GM23338 (cell line): ENCODE data around the gene GTF2F1. TPM values are rescaled to one million over a fixed set of nuclear protein-coding genes. Genes with fewer than 3 reads are reported as not detected.

Source experiments
- ATAC-seq: fragments of 200-7000 bp; cut with Tn5 transposase; 3 replicates; pipeline ENCODE4 v1.9.1; 2020
- DNase-seq: peaks from one replicate; pipeline ENCODE4 v3.0.0-alpha.2; 2015; ENCODE audit warnings: low spot score
- H2AFZ ChIP-seq: fragments of 200-600 bp; sonication (generic); 2 replicates; pipeline ENCODE4 v1.8.0; 2016; ENCODE audit warnings: antibody characterized with exemption, mild to moderate bottlenecking, moderate library complexity
- H3F3A ChIP-seq: fragments of 200-600 bp; sonication (generic); replicated peaks from 2 replicates; pipeline ENCODE4 v1.8.0; 2017; ENCODE audit warnings: antibody characterized with exemption, mixed run types, low read depth
- H3K27ac ChIP-seq: fragments of 200-600 bp; sonication (generic); 2 replicates; pipeline ENCODE4 v1.6.1; 2016; ENCODE audit warnings: low read depth
- H3K27me3 ChIP-seq: fragments of 200-600 bp; sonication (generic); 2 replicates; pipeline ENCODE4 v1.8.0; 2016; ENCODE audit warnings: mild to moderate bottlenecking, mixed run types, moderate library complexity; ENCODE audit not compliant: insufficient read depth
- H3K36me3 ChIP-seq: fragments of 200-600 bp; sonication (generic); 2 replicates; pipeline ENCODE4 v1.8.0; 2016; ENCODE audit warnings: mild to moderate bottlenecking; ENCODE audit not compliant: insufficient read depth
- H3K4me1 ChIP-seq: fragments of 200-600 bp; sonication (generic); 2 replicates; pipeline ENCODE4 v1.8.0; 2016; ENCODE audit warnings: mild to moderate bottlenecking, moderate library complexity; ENCODE audit not compliant: insufficient read depth
- H3K4me2 ChIP-seq: fragments of 200-600 bp; sonication (generic); 2 replicates; pipeline ENCODE4 v1.7.1; 2017; ENCODE audit warnings: mixed run types
- H3K4me3 ChIP-seq: fragments of 200-600 bp; sonication (generic); 2 replicates; pipeline ENCODE4 v1.6.1; 2016; ENCODE audit warnings: mixed run types
- H3K79me2 ChIP-seq: fragments of 200-600 bp; sonication (generic); replicated peaks from 2 replicates; pipeline ENCODE4 v1.8.0; 2017; ENCODE audit warnings: mild to moderate bottlenecking; ENCODE audit not compliant: insufficient read depth
- H3K9me2 ChIP-seq: fragments of 200-600 bp; sonication (generic); 2 replicates; pipeline ENCODE4 v1.8.0; 2017; ENCODE audit not compliant: insufficient read depth
- H4K20me1 ChIP-seq: fragments of 200-600 bp; sonication (generic); replicated peaks from 2 replicates; pipeline ENCODE4 v1.8.0; 2017; ENCODE audit warnings: mild to moderate bottlenecking; ENCODE audit not compliant: insufficient read depth
- H3K27ac Mint-ChIP-seq: 2 replicates; pipeline ENCODE4 v1.8.0; 2020; ENCODE audit warnings: inconsistent platforms, mild to moderate bottlenecking, moderate library complexity, mixed read lengths
- H3K27me3 Mint-ChIP-seq: 3 replicates; pipeline ENCODE4 v1.8.0; 2022; ENCODE audit warnings: low read depth, mild to moderate bottlenecking, moderate library complexity, mixed read lengths, inconsistent platforms; ENCODE audit not compliant: insufficient read depth, poor library complexity
- H3K36me3 Mint-ChIP-seq: 3 replicates; pipeline ENCODE4 v1.8.0; 2021; ENCODE audit warnings: low read depth, mild to moderate bottlenecking, inconsistent platforms, moderate library complexity, mixed read lengths
- H3K4me1 Mint-ChIP-seq: 3 replicates; pipeline ENCODE4 v1.8.0; 2020; ENCODE audit warnings: mild to moderate bottlenecking, inconsistent platforms, mixed read lengths
- H3K4me3 Mint-ChIP-seq: 3 replicates; pipeline ENCODE4 v1.8.0; 2021; ENCODE audit warnings: moderate library complexity, mild to moderate bottlenecking, inconsistent platforms, mixed read lengths
- H3K9me3 Mint-ChIP-seq: 3 replicates; pipeline ENCODE4 v1.8.0; 2020; ENCODE audit warnings: moderate library complexity, mild to moderate bottlenecking, inconsistent platforms, mixed read lengths
- CREB1 ChIP-seq: fragments of 250-450 bp; sonication (Bioruptor Pico); IDR thresholded peaks from 2 replicates; pipeline ENCODE4 v1.5.0; 2020; ENCODE audit warnings: low read depth, mild to moderate bottlenecking, moderate library complexity
- EZH2 ChIP-seq: fragments of 200-600 bp; sonication (generic); IDR thresholded peaks from one replicate; pipeline ENCODE4 v1.8.0; 2017; ENCODE audit warnings: antibody characterized with exemption, mild to moderate bottlenecking, low read depth; ENCODE audit not compliant: unreplicated experiment
- EZH2phosphoT487 ChIP-seq: fragments of 200-600 bp; sonication (generic); IDR thresholded peaks from one replicate; pipeline ENCODE4 v1.8.1; 2018; ENCODE audit warnings: antibody characterized with exemption; ENCODE audit not compliant: unreplicated experiment
- JUNB ChIP-seq: IDR thresholded peaks from one replicate; pipeline ENCODE4 v1.6.1; 2016; ENCODE audit warnings: antibody characterized with exemption; ENCODE audit not compliant: unreplicated experiment
- NANOG ChIP-seq: IDR thresholded peaks from 2 replicates; pipeline ENCODE4 v1.6.1; 2016; ENCODE audit warnings: antibody characterized with exemption, borderline replicate concordance
- POLR2AphosphoS5 ChIP-seq: IDR thresholded peaks from 2 replicates; pipeline ENCODE4 v1.6.1; 2016; ENCODE audit warnings: antibody characterized with exemption, low read depth
- STAT1 ChIP-seq: IDR thresholded peaks from one replicate; pipeline ENCODE4 v1.6.1; 2016; ENCODE audit warnings: antibody characterized with exemption; ENCODE audit not compliant: unreplicated experiment
- ZNF114 ChIP-seq: fragments of 250-450 bp; sonication (Bioruptor Pico); IDR thresholded peaks from 2 replicates; pipeline ENCODE4 v1.5.0; 2020; ENCODE audit warnings: mild to moderate bottlenecking, moderate library complexity
- ZNF331 ChIP-seq: fragments of 250-450 bp; sonication (Bioruptor Pico); IDR thresholded peaks from 2 replicates; pipeline ENCODE4 v1.5.0; 2020; ENCODE audit warnings: low read depth, mild to moderate bottlenecking, moderate library complexity
- polyA plus RNA-seq: library from polyadenylated mRNA; unstranded; fragments of >200 nt; fragmentation: Nextera tagmentation; extraction: Ambion mirVana; gene quantifications from 2 replicates; pipeline ENCODE4 v1.2.1, GENCODE V29; 2016
- total RNA-seq: library from RNA; depleted of rRNA; stranded (reverse); fragments of >200 nt; shearing (Covaris generic); gene quantifications from 2 replicates; pipeline ENCODE4 v1.2.3, GENCODE V29; 2014
- TF ChIP-seq, protein P1 (sequence below): IDR thresholded peaks from one replicate; pipeline ENCODE4 v1.6.1; 2018; ENCODE audit warnings: antibody characterized with exemption; ENCODE audit not compliant: unreplicated experiment
- TF ChIP-seq, protein P2 (sequence below): fragments of 250-450 bp; sonication (Bioruptor Pico); IDR thresholded peaks from 2 replicates; pipeline ENCODE4 v1.5.0; 2020; ENCODE audit warnings: mild to moderate bottlenecking, moderate library complexity
- TF ChIP-seq, protein P3 (sequence below): IDR thresholded peaks from 2 replicates; pipeline ENCODE4 v1.6.1; 2016; ENCODE audit warnings: antibody characterized with exemption
- TF ChIP-seq, protein P4 (sequence below), 2 experiments: fragments of 200-600 bp in 1 of 2; sonication (generic) in 1 of 2; conservative IDR thresholded peaks; 2 replicates each; pipeline versions ENCODE4 v1.5.1 to v1.6.1; 2016 to 2017; ENCODE audit warnings: antibody characterized with exemption in 2 of 2, low read depth in 2 of 2, mild to moderate bottlenecking in 2 of 2, moderate library complexity in 1 of 2

Gene GTF2F1
- total and polyA plus RNA-seq, 2 experiments from 2014 or later = 62.1 to 65.5 TPM

- Histone ChIP-seq H2AFZ (no peak overlapping the region), H3K9me2 (no peaks in the 10 kb centered on the region), H3K4me1 (no peaks in the 10 kb centered on the region), H3K27me3 (no peaks in the 10 kb centered on the region), H3F3A (no peaks in the 10 kb centered on the region), H3K27ac (no peak overlapping the region), H3K4me3 (no peak overlapping the region), H4K20me1 (no peaks in the 10 kb centered on the region), H3K4me2 (no peak overlapping the region), H3K36me3 (no peaks in the 10 kb centered on the region), H3K79me2 (no peaks in the 10 kb centered on the region)
- no peak overlapping the region for H3K4me3 Mint-ChIP-seq
- TF ChIP-seq, protein P1, sequence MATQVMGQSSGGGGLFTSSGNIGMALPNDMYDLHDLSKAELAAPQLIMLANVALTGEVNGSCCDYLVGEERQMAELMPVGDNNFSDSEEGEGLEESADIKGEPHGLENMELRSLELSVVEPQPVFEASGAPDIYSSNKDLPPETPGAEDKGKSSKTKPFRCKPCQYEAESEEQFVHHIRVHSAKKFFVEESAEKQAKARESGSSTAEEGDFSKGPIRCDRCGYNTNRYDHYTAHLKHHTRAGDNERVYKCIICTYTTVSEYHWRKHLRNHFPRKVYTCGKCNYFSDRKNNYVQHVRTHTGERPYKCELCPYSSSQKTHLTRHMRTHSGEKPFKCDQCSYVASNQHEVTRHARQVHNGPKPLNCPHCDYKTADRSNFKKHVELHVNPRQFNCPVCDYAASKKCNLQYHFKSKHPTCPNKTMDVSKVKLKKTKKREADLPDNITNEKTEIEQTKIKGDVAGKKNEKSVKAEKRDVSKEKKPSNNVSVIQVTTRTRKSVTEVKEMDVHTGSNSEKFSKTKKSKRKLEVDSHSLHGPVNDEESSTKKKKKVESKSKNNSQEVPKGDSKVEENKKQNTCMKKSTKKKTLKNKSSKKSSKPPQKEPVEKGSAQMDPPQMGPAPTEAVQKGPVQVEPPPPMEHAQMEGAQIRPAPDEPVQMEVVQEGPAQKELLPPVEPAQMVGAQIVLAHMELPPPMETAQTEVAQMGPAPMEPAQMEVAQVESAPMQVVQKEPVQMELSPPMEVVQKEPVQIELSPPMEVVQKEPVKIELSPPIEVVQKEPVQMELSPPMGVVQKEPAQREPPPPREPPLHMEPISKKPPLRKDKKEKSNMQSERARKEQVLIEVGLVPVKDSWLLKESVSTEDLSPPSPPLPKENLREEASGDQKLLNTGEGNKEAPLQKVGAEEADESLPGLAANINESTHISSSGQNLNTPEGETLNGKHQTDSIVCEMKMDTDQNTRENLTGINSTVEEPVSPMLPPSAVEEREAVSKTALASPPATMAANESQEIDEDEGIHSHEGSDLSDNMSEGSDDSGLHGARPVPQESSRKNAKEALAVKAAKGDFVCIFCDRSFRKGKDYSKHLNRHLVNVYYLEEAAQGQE = no peak
- TF ChIP-seq CREB1 (CRISPR knock-in tag) = no peak
- TF ChIP-seq EZH2 = no peak
- TF ChIP-seq STAT1 = no peak
- no peak for TF ChIP-seq ZNF114 (CRISPR knock-in tag)
- TF ChIP-seq, protein P2, sequence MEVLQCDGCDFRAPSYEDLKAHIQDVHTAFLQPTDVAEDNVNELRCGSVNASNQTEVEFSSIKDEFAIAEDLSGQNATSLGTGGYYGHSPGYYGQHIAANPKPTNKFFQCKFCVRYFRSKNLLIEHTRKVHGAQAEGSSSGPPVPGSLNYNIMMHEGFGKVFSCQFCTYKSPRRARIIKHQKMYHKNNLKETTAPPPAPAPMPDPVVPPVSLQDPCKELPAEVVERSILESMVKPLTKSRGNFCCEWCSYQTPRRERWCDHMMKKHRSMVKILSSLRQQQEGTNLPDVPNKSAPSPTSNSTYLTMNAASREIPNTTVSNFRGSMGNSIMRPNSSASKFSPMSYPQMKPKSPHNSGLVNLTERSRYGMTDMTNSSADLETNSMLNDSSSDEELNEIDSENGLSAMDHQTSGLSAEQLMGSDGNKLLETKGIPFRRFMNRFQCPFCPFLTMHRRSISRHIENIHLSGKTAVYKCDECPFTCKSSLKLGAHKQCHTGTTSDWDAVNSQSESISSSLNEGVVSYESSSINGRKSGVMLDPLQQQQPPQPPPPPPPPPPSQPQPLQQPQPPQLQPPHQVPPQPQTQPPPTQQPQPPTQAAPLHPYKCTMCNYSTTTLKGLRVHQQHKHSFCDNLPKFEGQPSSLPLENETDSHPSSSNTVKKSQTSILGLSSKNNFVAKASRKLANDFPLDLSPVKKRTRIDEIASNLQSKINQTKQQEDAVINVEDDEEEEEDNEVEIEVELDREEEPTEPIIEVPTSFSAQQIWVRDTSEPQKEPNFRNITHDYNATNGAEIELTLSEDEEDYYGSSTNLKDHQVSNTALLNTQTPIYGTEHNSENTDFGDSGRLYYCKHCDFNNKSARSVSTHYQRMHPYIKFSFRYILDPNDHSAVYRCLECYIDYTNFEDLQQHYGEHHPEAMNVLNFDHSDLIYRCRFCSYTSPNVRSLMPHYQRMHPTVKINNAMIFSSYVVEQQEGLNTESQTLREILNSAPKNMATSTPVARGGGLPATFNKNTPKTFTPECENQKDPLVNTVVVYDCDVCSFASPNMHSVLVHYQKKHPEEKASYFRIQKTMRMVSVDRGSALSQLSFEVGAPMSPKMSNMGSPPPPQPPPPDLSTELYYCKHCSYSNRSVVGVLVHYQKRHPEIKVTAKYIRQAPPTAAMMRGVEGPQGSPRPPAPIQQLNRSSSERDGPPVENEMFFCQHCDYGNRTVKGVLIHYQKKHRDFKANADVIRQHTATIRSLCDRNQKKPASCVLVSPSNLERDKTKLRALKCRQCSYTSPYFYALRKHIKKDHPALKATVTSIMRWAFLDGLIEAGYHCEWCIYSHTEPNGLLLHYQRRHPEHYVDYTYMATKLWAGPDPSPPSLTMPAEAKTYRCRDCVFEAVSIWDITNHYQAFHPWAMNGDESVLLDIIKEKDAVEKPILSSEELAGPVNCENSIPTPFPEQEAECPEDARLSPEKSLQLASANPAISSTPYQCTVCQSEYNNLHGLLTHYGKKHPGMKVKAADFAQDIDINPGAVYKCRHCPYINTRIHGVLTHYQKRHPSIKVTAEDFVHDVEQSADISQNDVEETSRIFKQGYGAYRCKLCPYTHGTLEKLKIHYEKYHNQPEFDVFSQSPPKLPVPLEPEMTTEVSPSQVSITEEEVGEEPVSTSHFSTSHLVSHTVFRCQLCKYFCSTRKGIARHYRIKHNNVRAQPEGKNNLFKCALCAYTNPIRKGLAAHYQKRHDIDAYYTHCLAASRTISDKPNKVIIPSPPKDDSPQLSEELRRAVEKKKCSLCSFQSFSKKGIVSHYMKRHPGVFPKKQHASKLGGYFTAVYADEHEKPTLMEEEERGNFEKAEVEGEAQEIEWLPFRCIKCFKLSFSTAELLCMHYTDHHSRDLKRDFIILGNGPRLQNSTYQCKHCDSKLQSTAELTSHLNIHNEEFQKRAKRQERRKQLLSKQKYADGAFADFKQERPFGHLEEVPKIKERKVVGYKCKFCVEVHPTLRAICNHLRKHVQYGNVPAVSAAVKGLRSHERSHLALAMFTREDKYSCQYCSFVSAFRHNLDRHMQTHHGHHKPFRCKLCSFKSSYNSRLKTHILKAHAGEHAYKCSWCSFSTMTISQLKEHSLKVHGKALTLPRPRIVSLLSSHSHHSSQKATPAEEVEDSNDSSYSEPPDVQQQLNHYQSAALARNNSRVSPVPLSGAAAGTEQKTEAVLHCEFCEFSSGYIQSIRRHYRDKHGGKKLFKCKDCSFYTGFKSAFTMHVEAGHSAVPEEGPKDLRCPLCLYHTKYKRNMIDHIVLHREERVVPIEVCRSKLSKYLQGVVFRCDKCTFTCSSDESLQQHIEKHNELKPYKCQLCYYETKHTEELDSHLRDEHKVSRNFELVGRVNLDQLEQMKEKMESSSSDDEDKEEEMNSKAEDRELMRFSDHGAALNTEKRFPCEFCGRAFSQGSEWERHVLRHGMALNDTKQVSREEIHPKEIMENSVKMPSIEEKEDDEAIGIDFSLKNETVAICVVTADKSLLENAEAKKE (CRISPR knock-in tag) = no peak
- TF ChIP-seq JUNB = no peak
- no peak for TF ChIP-seq NANOG
- TF ChIP-seq, protein P3, sequence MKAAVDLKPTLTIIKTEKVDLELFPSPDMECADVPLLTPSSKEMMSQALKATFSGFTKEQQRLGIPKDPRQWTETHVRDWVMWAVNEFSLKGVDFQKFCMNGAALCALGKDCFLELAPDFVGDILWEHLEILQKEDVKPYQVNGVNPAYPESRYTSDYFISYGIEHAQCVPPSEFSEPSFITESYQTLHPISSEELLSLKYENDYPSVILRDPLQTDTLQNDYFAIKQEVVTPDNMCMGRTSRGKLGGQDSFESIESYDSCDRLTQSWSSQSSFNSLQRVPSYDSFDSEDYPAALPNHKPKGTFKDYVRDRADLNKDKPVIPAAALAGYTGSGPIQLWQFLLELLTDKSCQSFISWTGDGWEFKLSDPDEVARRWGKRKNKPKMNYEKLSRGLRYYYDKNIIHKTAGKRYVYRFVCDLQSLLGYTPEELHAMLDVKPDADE = no peak
- TF ChIP-seq, protein P4, sequence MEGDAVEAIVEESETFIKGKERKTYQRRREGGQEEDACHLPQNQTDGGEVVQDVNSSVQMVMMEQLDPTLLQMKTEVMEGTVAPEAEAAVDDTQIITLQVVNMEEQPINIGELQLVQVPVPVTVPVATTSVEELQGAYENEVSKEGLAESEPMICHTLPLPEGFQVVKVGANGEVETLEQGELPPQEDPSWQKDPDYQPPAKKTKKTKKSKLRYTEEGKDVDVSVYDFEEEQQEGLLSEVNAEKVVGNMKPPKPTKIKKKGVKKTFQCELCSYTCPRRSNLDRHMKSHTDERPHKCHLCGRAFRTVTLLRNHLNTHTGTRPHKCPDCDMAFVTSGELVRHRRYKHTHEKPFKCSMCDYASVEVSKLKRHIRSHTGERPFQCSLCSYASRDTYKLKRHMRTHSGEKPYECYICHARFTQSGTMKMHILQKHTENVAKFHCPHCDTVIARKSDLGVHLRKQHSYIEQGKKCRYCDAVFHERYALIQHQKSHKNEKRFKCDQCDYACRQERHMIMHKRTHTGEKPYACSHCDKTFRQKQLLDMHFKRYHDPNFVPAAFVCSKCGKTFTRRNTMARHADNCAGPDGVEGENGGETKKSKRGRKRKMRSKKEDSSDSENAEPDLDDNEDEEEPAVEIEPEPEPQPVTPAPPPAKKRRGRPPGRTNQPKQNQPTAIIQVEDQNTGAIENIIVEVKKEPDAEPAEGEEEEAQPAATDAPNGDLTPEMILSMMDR (conservative IDR thresholded peaks at IDR 0.05; ENCODE audit: low read depth in 2 of 2) = no peak
- no peak for TF ChIP-seq POLR2AphosphoS5
- no peak for TF ChIP-seq ZNF331 (CRISPR knock-in tag)
- no peak for TF ChIP-seq EZH2phosphoT487
- no peaks in the 10 kb centered on the region; the same call in 2 of the 3 replicates for H3K9me3 Mint-ChIP-seq
- ATAC-seq (no peak), DNase-seq (no peak)
- H3K4me1 Mint-ChIP-seq = no peaks in the 10 kb centered on the region
- no peaks in the 10 kb centered on the region for H3K36me3 Mint-ChIP-seq
- H3K27me3 Mint-ChIP-seq = peaks cover 3% of the 10 kb centered on the region
- H3K27ac Mint-ChIP-seq = no peak overlapping the region
Observed at GRCh38 chr19:6431891-6432290, 38.9 kb upstream of the GTF2F1 start.
